Lower lobe of right lung (tissue), 2 donors: Measurements from ENCODE around the gene ZC3H14. TPM values are rescaled to one million over a fixed set of nuclear protein-coding genes. Genes with fewer than 3 reads are reported as not detected.
A peak's percentile ranks its signal among the peaks of the same experiment; 100 is the strongest.

Experiments used
- ATAC-seq, 2 donors: fragments of 200-7000 bp; cut with Tn5 transposase; one replicate each; pipeline ENCODE4 v1.9.1; 2020 to 2022; ENCODE audit warnings: mild to moderate bottlenecking in 2 of 2, moderate library complexity in 2 of 2
- DNase-seq: peaks from one replicate; pipeline ENCODE4 v3.0.0-alpha.2; 2020
- H3K27ac ChIP-seq: fragments of 200-600 bp; one replicate; pipeline ENCODE4 v1.8.0; 2022
- H3K27me3 ChIP-seq: fragments of 200-600 bp; one replicate; pipeline ENCODE4 v1.8.0; 2022; ENCODE audit warnings: low read depth
- H3K36me3 ChIP-seq: fragments of 200-600 bp; one replicate; pipeline ENCODE4 v1.8.0; 2022; ENCODE audit warnings: mild to moderate bottlenecking
- H3K4me1 ChIP-seq: fragments of 200-600 bp; one replicate; pipeline ENCODE4 v1.8.0; 2022
- H3K4me3 ChIP-seq: fragments of 200-600 bp; one replicate; pipeline ENCODE4 v1.8.0; 2022; ENCODE audit warnings: mild to moderate bottlenecking
- H3K9me3 ChIP-seq: fragments of 200-600 bp; one replicate; pipeline ENCODE4 v1.8.0; 2022
- intact Hi-C: fragments of 100-400 bp; cut with DNase I; formaldehyde crosslinking; loops from one replicate; pipeline ENCODE4 v1.11.0; 2022
- total RNA-seq: library from RNA; stranded (reverse); fragmentation: NEBNext Ultra II Directional; extraction: Animal tissue kit (Norgen Biotek cat#: 25700); gene quantifications from one replicate; pipeline ENCODE4 v1.2.1, GENCODE V29; 2021
- TF ChIP-seq, protein P1 (sequence below): fragments of 200-600 bp; IDR thresholded peaks from one replicate; pipeline ENCODE4 v1.8.0; 2022; ENCODE audit warnings: antibody characterized with exemption, mild to moderate bottlenecking
- donor health status: DM: no; HTN: yes; CAD: no; lungs with severe emphysema.

The ZC3H14 gene
- total RNA-seq, 1 donor from 2014 or later = 67.3 TPM

DNA sequence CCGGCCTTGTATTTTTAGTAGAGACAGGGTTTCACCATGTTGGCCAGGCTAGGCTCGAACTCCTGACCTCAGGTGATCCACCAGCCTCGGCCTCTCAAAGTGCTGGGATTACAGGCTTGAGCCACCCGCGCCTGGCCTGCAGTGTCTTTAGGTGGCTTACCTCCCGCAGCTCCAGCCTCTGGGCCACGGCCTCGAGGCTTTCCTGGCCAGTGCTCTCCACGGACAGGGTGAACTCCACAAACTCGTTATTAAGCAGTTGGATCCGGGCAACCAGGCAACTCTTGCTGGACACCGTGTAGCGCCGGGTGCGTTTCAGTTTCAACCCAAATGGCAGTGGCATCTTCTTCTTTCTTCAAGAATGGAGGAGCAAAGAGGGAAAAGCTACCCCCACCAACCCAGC lies 12.8 kb upstream of the ZC3H14 start:
- H3K36me3 ChIP-seq = peaks cover 29% of the 10 kb centered on the region
- no peaks in the 10 kb centered on the region for H3K9me3 ChIP-seq
- peaks cover 7% of the 10 kb centered on the region for H3K27me3 ChIP-seq
- intact Hi-C loops = no loop called here
- H3K4me1 ChIP-seq = peaks cover 27% of the 10 kb centered on the region
- no peak overlapping the region for H3K27ac ChIP-seq
- DNase-seq (no peak), ATAC-seq (no peak)
- TF ChIP-seq, protein P1, sequence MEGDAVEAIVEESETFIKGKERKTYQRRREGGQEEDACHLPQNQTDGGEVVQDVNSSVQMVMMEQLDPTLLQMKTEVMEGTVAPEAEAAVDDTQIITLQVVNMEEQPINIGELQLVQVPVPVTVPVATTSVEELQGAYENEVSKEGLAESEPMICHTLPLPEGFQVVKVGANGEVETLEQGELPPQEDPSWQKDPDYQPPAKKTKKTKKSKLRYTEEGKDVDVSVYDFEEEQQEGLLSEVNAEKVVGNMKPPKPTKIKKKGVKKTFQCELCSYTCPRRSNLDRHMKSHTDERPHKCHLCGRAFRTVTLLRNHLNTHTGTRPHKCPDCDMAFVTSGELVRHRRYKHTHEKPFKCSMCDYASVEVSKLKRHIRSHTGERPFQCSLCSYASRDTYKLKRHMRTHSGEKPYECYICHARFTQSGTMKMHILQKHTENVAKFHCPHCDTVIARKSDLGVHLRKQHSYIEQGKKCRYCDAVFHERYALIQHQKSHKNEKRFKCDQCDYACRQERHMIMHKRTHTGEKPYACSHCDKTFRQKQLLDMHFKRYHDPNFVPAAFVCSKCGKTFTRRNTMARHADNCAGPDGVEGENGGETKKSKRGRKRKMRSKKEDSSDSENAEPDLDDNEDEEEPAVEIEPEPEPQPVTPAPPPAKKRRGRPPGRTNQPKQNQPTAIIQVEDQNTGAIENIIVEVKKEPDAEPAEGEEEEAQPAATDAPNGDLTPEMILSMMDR = no peak
- no peak overlapping the region for H3K4me3 ChIP-seq

GRCh38 chr14:88551094-88551870 lies 11.6 kb upstream of the ZC3H14 start:
- peak overlapping the region; percentile 64 for H3K27ac ChIP-seq

GRCh38 chr14:88551980-88552431 lies 10.8 kb upstream of the ZC3H14 start:
- intact Hi-C loops = no loop called here
- H3K27ac ChIP-seq = peak overlapping the region; percentile 64
- DNase-seq = no peak

More at GRCh38 chr14:88551094-88551870, 11.6 kb upstream of the ZC3H14 start:
- intact Hi-C loops = no loop called here
- TF ChIP-seq, protein P1 = peak; percentile 39
- H3K36me3 ChIP-seq = peaks cover 29% of the 10 kb centered on the region
- peaks cover 27% of the 10 kb centered on the region for H3K4me1 ChIP-seq
- DNase-seq = peak; percentile 81
- peak; percentile 79 to 87 for ATAC-seq
- peaks cover 7% of the 10 kb centered on the region for H3K27me3 ChIP-seq
- peak overlapping the region; percentile 76 for H3K4me3 ChIP-seq
- no peaks in the 10 kb centered on the region for H3K9me3 ChIP-seq

DNA sequence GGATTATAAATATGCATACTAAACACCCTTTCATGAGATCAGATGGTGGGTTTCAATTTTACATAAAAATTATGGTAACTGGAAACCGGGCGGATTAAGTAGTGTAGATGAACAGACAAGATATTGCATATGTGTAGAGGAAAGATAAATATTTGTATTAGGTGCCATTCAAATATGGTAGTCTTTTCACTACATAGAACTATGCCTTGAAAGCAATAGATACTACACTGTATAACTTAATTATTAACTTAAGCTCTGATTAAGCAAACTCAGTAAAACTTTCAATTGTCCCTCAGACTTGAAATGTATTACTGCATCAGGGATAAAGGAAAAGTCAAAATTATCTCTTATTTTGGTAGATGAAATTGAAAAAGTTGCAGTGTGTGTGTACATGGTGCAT lies 10.0 kb upstream of the ZC3H14 start:
- Histone ChIP-seq H3K9me3 (no peaks in the 10 kb centered on the region), H3K27ac (no peak overlapping the region), H3K4me1 (peaks cover 27% of the 10 kb centered on the region), H3K36me3 (peaks cover 24% of the 10 kb centered on the region), H3K27me3 (peaks cover 7% of the 10 kb centered on the region), H3K4me3 (peak overlapping the region; percentile 76)
- DNase-seq (no peak), ATAC-seq (no peak)
- TF ChIP-seq, protein P1 = no peak
- intact Hi-C loops = no loop called here

More at GRCh38 chr14:88551980-88552431, 10.8 kb upstream of the ZC3H14 start:
- Histone ChIP-seq H3K9me3 (no peaks in the 10 kb centered on the region), H3K27me3 (peaks cover 7% of the 10 kb centered on the region), H3K36me3 (peaks cover 29% of the 10 kb centered on the region), H3K4me1 (peaks cover 27% of the 10 kb centered on the region), H3K4me3 (peak overlapping the region; percentile 76)
- TF ChIP-seq, protein P1 = no peak
- peak in 1 of 2 donors; percentile 5 for ATAC-seq

DNA sequence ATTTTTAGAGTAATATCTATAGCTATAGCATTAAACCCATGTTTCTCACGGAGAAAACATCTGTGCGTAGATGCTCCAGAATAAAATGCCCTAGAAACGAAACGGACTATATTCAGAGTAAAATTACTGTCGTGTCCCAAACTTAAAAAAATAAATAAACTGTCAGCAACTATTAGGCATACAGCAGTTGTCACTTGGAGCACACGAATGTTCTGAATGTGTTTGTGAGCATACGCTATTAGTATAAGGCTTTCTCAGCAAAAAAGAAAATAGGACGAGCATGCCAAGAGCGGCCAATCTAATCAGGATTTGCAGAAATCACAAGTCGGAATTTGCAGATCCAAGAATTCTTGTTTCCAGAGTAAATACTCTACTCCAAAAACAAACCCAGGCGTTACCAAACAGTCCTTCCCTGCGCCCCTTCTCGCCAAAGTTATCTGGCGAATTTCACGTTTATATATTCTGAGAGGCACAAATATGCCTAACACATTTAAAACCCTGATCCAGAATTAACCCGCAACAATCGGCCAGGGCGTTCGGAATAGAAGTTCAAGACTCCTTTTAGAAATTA lies 8.9 kb upstream of the ZC3H14 start:
- no peak for DNase-seq
- TF ChIP-seq, protein P1 = no peak
- intact Hi-C loops = no loop called here
- H3K27ac ChIP-seq = peak overlapping the region; percentile 87
- H3K4me1 ChIP-seq = peaks cover 27% of the 10 kb centered on the region
- peak overlapping the region; percentile 76 for H3K4me3 ChIP-seq
- peaks cover 7% of the 10 kb centered on the region for H3K27me3 ChIP-seq
- H3K36me3 ChIP-seq = peaks cover 14% of the 10 kb centered on the region
- no peaks in the 10 kb centered on the region for H3K9me3 ChIP-seq
- ATAC-seq = no peak
